HepG2 (cell line): Measurements from ENCODE around the gene GCHFR. TPM values are rescaled to one million over a fixed set of nuclear protein-coding genes. Genes with fewer than 3 reads are reported as not detected.
A peak's percentile ranks its signal among the peaks of the same experiment; 100 is the strongest.

Experiments
- CBFB ChIP-seq: sonication (generic); formaldehyde crosslinking; IDR thresholded peaks from 2 replicates; pipeline ENCODE4 v1.4.0; 2020; ENCODE audit warnings: missing genetic modification reagents
- CC2D1A ChIP-seq: sonication (generic); formaldehyde crosslinking; IDR thresholded peaks from 2 replicates; pipeline ENCODE4 v1.8.1; 2023; ENCODE audit warnings: mild to moderate bottlenecking, missing genetic modification reagents
- NCOA5 ChIP-seq: sonication (generic); formaldehyde crosslinking; IDR thresholded peaks from 2 replicates; pipeline ENCODE4 v1.4.0; 2020; ENCODE audit warnings: missing genetic modification reagents
- NFYC ChIP-seq: IDR thresholded peaks from 2 replicates; pipeline ENCODE4 v1.6.1; 2016; ENCODE audit warnings: missing genetic modification reagents, missing compliant biosample characterization
- RELA ChIP-seq: sonication (generic); formaldehyde crosslinking; IDR thresholded peaks from 2 replicates; pipeline ENCODE4 v1.4.0; 2020; ENCODE audit warnings: missing genetic modification reagents
- REPIN1 ChIP-seq: sonication (generic); formaldehyde crosslinking; IDR thresholded peaks from 2 replicates; pipeline ENCODE4 v1.8.0; 2022; ENCODE audit warnings: missing genetic modification reagents, low read depth, mild to moderate bottlenecking, borderline replicate concordance
- RFX1 ChIP-seq: fragments of 450-650 bp; IDR thresholded peaks from 2 replicates; pipeline ENCODE4 v1.6.1; 2017
- RFXANK ChIP-seq: IDR thresholded peaks from 2 replicates; pipeline ENCODE4 v1.6.1; 2016
- SCMH1 ChIP-seq: sonication (generic); formaldehyde crosslinking; IDR thresholded peaks from 2 replicates; pipeline ENCODE4 v1.9.0; 2021; ENCODE audit warnings: missing genetic modification reagents, mild to moderate bottlenecking, borderline replicate concordance
- YEATS4 ChIP-seq: sonication (generic); formaldehyde crosslinking; IDR thresholded peaks from 2 replicates; pipeline ENCODE4 v1.4.0; 2020; ENCODE audit warnings: missing genetic modification reagents, borderline replicate concordance
- ZFP1 ChIP-seq: IDR thresholded peaks from 2 replicates; pipeline ENCODE4 v1.6.1; 2016
- ZNF225 ChIP-seq: sonication (generic); formaldehyde crosslinking; IDR thresholded peaks from 2 replicates; pipeline ENCODE4 v1.4.0; 2020; ENCODE audit warnings: mild to moderate bottlenecking, missing genetic modification reagents
- ZNF761 ChIP-seq: sonication (generic); formaldehyde crosslinking; conservative IDR thresholded peaks from 2 replicates; pipeline ENCODE4 v1.4.0; 2020; ENCODE audit warnings: mild to moderate bottlenecking, missing genetic modification reagents
- ZNF792 ChIP-seq: IDR thresholded peaks from 2 replicates; pipeline ENCODE4 v1.6.1; 2016
- polyA plus RNA-seq, 8 experiments: library from polyadenylated mRNA; depleted of rRNA in 3 of 8; stranded (reverse) in 7 of 8; unstranded in 1 of 8; fragments of >200 nt; fragmentation: Illumina TruSeq in 4 of 8; extraction: Trizol in 4 of 8; gene quantifications; 2 replicates each; pipeline versions ENCODE4 v1.2.1 to v1.2.3, GENCODE V29; 2011 to 2016; ENCODE audit warnings: low read depth in 4 of 8, missing spikeins in 1 of 8, mixed read lengths in 1 of 8; ENCODE audit not compliant: insufficient read depth in 1 of 8
- total RNA-seq, 5 experiments: library from RNA; depleted of rRNA; stranded (reverse); fragments of >200 nt; fragmentation: Illumina TruSeq; extraction: Trizol; gene quantifications; 2 replicates each; pipeline ENCODE4 v1.2.3, GENCODE V29; 2016; ENCODE audit warnings: low read depth in 1 of 5
- TF ChIP-seq, protein P1 (sequence below): sonication (generic); formaldehyde crosslinking; IDR thresholded peaks from 2 replicates; pipeline ENCODE4 v1.4.0; 2020; ENCODE audit warnings: missing genetic modification reagents
- TF ChIP-seq, protein P2 (sequence below): sonication (generic); formaldehyde crosslinking; IDR thresholded peaks from 2 replicates; pipeline ENCODE4 v1.8.0; 2022; ENCODE audit warnings: missing genetic modification reagents, mild to moderate bottlenecking, inconsistent platforms, borderline replicate concordance
- TF ChIP-seq, protein P3 (sequence below): sonication (generic); formaldehyde crosslinking; IDR thresholded peaks from 2 replicates; pipeline ENCODE4 v1.5.0; 2020; ENCODE audit warnings: missing genetic modification reagents
- TF ChIP-seq, protein P4 (sequence below): IDR thresholded peaks from 2 replicates; pipeline ENCODE4 v1.6.1; 2016; ENCODE audit warnings: missing compliant biosample characterization, missing genetic modification reagents, borderline replicate concordance
- TF ChIP-seq, protein P5 (sequence below): sonication (generic); IDR thresholded peaks from 2 replicates; pipeline ENCODE4 v1.6.1; 2016; ENCODE audit warnings: low read depth, borderline replicate concordance

Gene GCHFR
- total and polyA plus RNA-seq, 2 of the 13 experiments (the other 11 are each of a cell fraction or from before 2014, with no cell fraction given): 51.5 to 92.4 TPM

DNA sequence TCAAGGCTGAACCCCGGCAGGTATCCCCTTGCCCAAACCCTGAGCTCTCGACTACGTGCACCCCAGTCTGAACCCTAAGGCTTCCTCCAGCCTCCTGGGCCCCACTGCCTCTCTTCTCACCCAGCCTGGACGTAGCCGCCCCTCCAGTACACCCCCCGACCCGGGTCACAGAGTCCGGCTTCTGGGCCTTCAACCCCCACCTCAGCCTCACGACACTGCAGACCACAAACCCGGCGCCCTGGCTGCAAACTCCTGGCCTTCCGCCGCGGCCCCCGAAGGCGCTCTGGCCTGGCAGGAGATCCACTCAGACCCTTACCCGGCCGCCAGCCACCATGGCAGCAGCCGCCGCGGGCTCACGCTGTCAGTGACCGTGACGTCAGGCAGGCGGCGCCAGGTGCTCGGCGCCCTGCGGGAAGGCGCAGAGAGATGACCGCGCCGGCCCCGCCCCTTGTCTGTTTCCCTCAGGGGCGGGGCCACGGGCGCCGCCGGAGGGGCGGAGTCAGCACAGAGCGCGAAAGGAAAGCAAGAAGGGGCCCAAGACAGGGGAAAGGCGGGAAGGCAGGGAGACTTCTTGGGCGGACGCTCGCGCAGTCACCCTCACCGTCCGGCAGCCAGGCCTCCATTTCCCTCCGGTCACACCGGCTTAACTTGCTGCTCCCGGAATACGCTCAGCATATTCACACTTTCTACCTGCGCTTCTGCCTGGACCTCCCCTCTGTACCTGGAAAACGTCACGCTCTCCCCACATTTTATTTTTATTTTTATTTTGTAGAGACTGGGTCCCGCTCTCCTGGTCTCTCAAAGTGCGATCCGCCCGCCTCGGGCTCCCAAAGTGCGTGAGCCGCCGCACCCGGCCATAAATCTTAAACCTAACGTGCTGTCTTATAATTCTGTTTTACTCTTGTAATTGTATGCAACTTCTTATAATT lies 8.7 kb upstream of the GCHFR start, which contains the start of gene RMDN3 (continued):
- TF ChIP-seq, protein P1, sequence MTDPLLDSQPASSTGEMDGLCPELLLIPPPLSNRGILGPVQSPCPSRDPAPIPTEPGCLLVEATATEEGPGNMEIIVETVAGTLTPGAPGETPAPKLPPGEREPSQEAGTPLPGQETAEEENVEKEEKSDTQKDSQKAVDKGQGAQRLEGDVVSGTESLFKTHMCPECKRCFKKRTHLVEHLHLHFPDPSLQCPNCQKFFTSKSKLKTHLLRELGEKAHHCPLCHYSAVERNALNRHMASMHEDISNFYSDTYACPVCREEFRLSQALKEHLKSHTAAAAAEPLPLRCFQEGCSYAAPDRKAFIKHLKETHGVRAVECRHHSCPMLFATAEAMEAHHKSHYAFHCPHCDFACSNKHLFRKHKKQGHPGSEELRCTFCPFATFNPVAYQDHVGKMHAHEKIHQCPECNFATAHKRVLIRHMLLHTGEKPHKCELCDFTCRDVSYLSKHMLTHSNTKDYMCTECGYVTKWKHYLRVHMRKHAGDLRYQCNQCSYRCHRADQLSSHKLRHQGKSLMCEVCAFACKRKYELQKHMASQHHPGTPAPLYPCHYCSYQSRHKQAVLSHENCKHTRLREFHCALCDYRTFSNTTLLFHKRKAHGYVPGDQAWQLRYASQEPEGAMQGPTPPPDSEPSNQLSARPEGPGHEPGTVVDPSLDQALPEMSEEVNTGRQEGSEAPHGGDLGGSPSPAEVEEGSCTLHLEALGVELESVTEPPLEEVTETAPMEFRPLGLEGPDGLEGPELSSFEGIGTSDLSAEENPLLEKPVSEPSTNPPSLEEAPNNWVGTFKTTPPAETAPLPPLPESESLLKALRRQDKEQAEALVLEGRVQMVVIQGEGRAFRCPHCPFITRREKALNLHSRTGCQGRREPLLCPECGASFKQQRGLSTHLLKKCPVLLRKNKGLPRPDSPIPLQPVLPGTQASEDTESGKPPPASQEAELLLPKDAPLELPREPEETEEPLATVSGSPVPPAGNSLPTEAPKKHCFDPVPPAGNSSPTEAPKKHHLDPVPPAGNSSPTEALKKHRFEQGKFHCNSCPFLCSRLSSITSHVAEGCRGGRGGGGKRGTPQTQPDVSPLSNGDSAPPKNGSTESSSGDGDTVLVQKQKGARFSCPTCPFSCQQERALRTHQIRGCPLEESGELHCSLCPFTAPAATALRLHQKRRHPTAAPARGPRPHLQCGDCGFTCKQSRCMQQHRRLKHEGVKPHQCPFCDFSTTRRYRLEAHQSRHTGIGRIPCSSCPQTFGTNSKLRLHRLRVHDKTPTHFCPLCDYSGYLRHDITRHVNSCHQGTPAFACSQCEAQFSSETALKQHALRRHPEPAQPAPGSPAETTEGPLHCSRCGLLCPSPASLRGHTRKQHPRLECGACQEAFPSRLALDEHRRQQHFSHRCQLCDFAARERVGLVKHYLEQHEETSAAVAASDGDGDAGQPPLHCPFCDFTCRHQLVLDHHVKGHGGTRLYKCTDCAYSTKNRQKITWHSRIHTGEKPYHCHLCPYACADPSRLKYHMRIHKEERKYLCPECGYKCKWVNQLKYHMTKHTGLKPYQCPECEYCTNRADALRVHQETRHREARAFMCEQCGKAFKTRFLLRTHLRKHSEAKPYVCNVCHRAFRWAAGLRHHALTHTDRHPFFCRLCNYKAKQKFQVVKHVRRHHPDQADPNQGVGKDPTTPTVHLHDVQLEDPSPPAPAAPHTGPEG (CRISPR knock-in tag): no peak; the same call in 1 of the 2 replicates
- TF ChIP-seq CC2D1A (CRISPR knock-in tag) (no peak), RFXANK (CRISPR knock-in tag) (no peak), RFX1 (no peak), NCOA5 (no peak), ZNF761 (peak; percentile 82; the same call in 1 of the 2 replicates), RELA (CRISPR knock-in tag) (no peak), YEATS4 (CRISPR knock-in tag) (peak; percentile 47; the same call in 1 of the 2 replicates), NFYC (peak; percentile 37; the same call in 1 of the 2 replicates), ZNF225 (CRISPR knock-in tag) (no peak), CBFB (CRISPR knock-in tag) (peak; percentile 84), SCMH1 (no peak), ZNF792 (CRISPR knock-in tag) (no peak), REPIN1 (no peak; the same call in 1 of the 2 replicates), ZFP1 (CRISPR knock-in tag) (peak; percentile 61; the same call in 1 of the 2 replicates)
- TF ChIP-seq, protein P2, sequence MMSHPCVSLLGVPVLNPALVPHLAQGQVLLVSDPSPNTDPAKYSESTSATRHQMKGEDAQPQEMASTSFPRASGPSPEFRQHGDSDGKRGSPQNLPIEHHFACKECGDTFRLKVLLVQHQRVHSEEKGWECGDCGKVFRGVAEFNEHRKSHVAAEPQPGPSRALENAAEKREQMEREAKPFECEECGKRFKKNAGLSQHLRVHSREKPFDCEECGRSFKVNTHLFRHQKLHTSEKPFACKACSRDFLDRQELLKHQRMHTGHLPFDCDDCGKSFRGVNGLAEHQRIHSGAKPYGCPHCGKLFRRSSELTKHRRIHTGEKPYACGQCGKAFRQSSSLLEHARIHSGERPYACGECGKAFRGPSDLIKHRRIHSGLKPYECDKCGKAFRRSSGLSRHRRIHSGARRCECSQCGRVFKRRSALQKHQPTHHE (CRISPR knock-in tag): no peak
- TF ChIP-seq, protein P3, sequence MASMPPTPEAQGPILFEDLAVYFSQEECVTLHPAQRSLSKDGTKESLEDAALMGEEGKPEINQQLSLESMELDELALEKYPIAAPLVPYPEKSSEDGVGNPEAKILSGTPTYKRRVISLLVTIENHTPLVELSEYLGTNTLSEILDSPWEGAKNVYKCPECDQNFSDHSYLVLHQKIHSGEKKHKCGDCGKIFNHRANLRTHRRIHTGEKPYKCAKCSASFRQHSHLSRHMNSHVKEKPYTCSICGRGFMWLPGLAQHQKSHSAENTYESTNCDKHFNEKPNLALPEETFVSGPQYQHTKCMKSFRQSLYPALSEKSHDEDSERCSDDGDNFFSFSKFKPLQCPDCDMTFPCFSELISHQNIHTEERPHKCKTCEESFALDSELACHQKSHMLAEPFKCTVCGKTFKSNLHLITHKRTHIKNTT (CRISPR knock-in tag): no peak
- TF ChIP-seq, protein P4, sequence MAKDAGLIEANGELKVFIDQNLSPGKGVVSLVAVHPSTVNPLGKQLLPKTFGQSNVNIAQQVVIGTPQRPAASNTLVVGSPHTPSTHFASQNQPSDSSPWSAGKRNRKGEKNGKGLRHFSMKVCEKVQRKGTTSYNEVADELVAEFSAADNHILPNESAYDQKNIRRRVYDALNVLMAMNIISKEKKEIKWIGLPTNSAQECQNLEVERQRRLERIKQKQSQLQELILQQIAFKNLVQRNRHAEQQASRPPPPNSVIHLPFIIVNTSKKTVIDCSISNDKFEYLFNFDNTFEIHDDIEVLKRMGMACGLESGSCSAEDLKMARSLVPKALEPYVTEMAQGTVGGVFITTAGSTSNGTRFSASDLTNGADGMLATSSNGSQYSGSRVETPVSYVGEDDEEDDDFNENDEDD: peak; percentile 92
- TF ChIP-seq, protein P5, sequence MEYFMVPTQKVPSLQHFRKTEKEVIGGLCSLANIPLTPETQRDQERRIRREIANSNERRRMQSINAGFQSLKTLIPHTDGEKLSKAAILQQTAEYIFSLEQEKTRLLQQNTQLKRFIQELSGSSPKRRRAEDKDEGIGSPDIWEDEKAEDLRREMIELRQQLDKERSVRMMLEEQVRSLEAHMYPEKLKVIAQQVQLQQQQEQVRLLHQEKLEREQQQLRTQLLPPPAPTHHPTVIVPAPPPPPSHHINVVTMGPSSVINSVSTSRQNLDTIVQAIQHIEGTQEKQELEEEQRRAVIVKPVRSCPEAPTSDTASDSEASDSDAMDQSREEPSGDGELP: peak; percentile 59; the same call in 1 of the 2 replicates
